Effector memory CD8-positive, alpha-beta T cell (primary cell): ENCODE results near the gene KCNJ6.

Experiments
- ATAC-seq: fragments of 150-1000 bp; cut with Tn5 transposase; replicated peaks from 2 replicates; pipeline ENCODE4 v1.10.0; 2021; ENCODE audit warnings: mild to moderate bottlenecking, moderate library complexity
- DNase-seq, 3 experiments: peaks; one replicate each; pipeline ENCODE4 v3.0.0; 2021
- H3K27ac Mint-ChIP-seq, 2 donors: one replicate each; pipeline ENCODE4 v1.8.0; 2022; ENCODE audit warnings: mild to moderate bottlenecking in 2 of 2, mixed read lengths in 2 of 2, moderate library complexity in 2 of 2
- H3K27me3 Mint-ChIP-seq, 2 donors: one replicate each; pipeline ENCODE4 v1.8.0; 2022; ENCODE audit warnings: mixed read lengths in 2 of 2
- H3K36me3 Mint-ChIP-seq: one replicate; pipeline ENCODE4 v1.8.0; 2022; ENCODE audit warnings: mild to moderate bottlenecking, moderate library complexity, mixed read lengths; ENCODE audit not compliant: insufficient read depth
- H3K4me1 Mint-ChIP-seq, 2 donors: one replicate each; pipeline ENCODE4 v1.8.0; 2022; ENCODE audit warnings: low read depth in 2 of 2, mixed read lengths in 2 of 2
- H3K4me3 Mint-ChIP-seq, 2 donors: one replicate each; pipeline ENCODE4 v1.8.0; 2022; ENCODE audit warnings: mild to moderate bottlenecking in 2 of 2, mixed read lengths in 2 of 2, moderate library complexity in 2 of 2
- H3K9me3 Mint-ChIP-seq, 2 donors: one replicate each; pipeline ENCODE4 v1.8.0; 2022; ENCODE audit warnings: mixed read lengths in 2 of 2

The KCNJ6 gene

GRCh38 chr21:37563641-37564340 is 352.5 kb downstream of the KCNJ6 start:
- Mint-ChIP-seq H3K27me3 (peaks cover 0 to 2% of the 10 kb centered on the region in 2 donors), H3K9me3 (peaks cover 0 to 3% of the 10 kb centered on the region in 2 donors), H3K4me1 (peaks cover 4 to 11% of the 10 kb centered on the region in 2 donors), H3K27ac (peak overlapping the region; percentile 98 to 99), H3K4me3 (peak overlapping the region; percentile 89 to 91), H3K36me3 (peaks cover 16% of the 10 kb centered on the region)
- DNase-seq: peak; percentile 86 to 90 (median 88)
- peak; percentile 81 for ATAC-seq

- H3K4me3 Mint-ChIP-seq: peak overlapping the region; percentile 89 to 91
- H3K9me3 Mint-ChIP-seq: peaks cover 0 to 4% of the 10 kb centered on the region in 2 donors
- peaks cover 16% of the 10 kb centered on the region for H3K36me3 Mint-ChIP-seq
- H3K27ac Mint-ChIP-seq: peak overlapping the region; percentile 98 to 99
- peaks cover 4 to 11% of the 10 kb centered on the region in 2 donors for H3K4me1 Mint-ChIP-seq
- H3K27me3 Mint-ChIP-seq: peaks cover 0 to 6% of the 10 kb centered on the region in 2 donors
- DNase-seq (peak in 1 of 3 experiments; percentile 2), ATAC-seq (no peak)
Observed at GRCh38 chr21:37562920-37563640, 353.2 kb downstream of the KCNJ6 start.

GRCh38 chr21:37561941-37562919 is 354.0 kb downstream of the KCNJ6 start:
- peaks cover 0 to 6% of the 10 kb centered on the region in 2 donors for H3K27me3 Mint-ChIP-seq
- no peak overlapping the region for H3K27ac Mint-ChIP-seq
- ATAC-seq: no peak
- peaks cover 4 to 11% of the 10 kb centered on the region in 2 donors for H3K4me1 Mint-ChIP-seq
- peaks cover 16% of the 10 kb centered on the region for H3K36me3 Mint-ChIP-seq
- peak overlapping the region; percentile 89 to 91 for H3K4me3 Mint-ChIP-seq
- no peak for DNase-seq
- peaks cover 0 to 4% of the 10 kb centered on the region in 2 donors for H3K9me3 Mint-ChIP-seq

GRCh38 chr21:37561506-37561905 is 354.8 kb downstream of the KCNJ6 start:
- Mint-ChIP-seq H3K27ac (no peak overlapping the region), H3K4me3 (no peak overlapping the region)
- DNase-seq: no peak

GRCh38 chr21:37560385-37560784 is 355.9 kb downstream of the KCNJ6 start:
- DNase-seq (no peak), ATAC-seq (no peak)
- Mint-ChIP-seq H3K9me3 (peaks cover 0 to 4% of the 10 kb centered on the region in 2 donors), H3K27me3 (peaks cover 14 to 16% of the 10 kb centered on the region in 2 donors), H3K4me3 (no peak overlapping the region), H3K27ac (no peak overlapping the region), H3K4me1 (peaks cover 4 to 11% of the 10 kb centered on the region in 2 donors), H3K36me3 (peaks cover 16% of the 10 kb centered on the region)

More at GRCh38 chr21:37561506-37561905, 354.8 kb downstream of the KCNJ6 start:
- H3K36me3 Mint-ChIP-seq: peaks cover 16% of the 10 kb centered on the region
- peaks cover 3 to 6% of the 10 kb centered on the region in 2 donors for H3K27me3 Mint-ChIP-seq
- no peak for ATAC-seq
- H3K4me1 Mint-ChIP-seq: peaks cover 4 to 11% of the 10 kb centered on the region in 2 donors
- peaks cover 0 to 4% of the 10 kb centered on the region in 2 donors for H3K9me3 Mint-ChIP-seq

- no peak for ATAC-seq
- peaks cover 0 to 3% of the 10 kb centered on the region in 2 donors for H3K4me1 Mint-ChIP-seq
- peaks cover 25 to 27% of the 10 kb centered on the region in 2 donors for H3K27me3 Mint-ChIP-seq
- DNase-seq: no peak
- H3K9me3 Mint-ChIP-seq: peaks cover 0 to 4% of the 10 kb centered on the region in 2 donors
- no peak overlapping the region for H3K4me3 Mint-ChIP-seq
- H3K27ac Mint-ChIP-seq: no peak overlapping the region
- H3K36me3 Mint-ChIP-seq: peaks cover 8% of the 10 kb centered on the region
Observed at GRCh38 chr21:37558676-37559211, 357.5 kb downstream of the KCNJ6 start.
